Mucosa of rectum (tissue), 2 donors: ENCODE data around the gene TBC1D12.
"Not testable (repeated sequence)": the region's sequence is repeated elsewhere in the genome, so short reads cannot be mapped to it uniquely, and the experiment has no call there.

Experiments used
- H3K27ac ChIP-seq, 2 donors: one replicate each; pipeline ENCODE4 v1.7.0; 2013; ENCODE audit warnings: inconsistent platforms in 2 of 2, low read depth in 2 of 2, low read length in 2 of 2
- H3K27me3 ChIP-seq, 2 donors: one replicate each; pipeline ENCODE4 v1.7.0; 2013; ENCODE audit warnings: low read length in 2 of 2; ENCODE audit not compliant: control insufficient read depth in 2 of 2, insufficient read depth in 2 of 2
- H3K36me3 ChIP-seq, 2 donors: one replicate each; pipeline ENCODE4 v1.7.0; 2013; ENCODE audit warnings: low read length in 2 of 2; ENCODE audit not compliant: control insufficient read depth in 2 of 2, insufficient read depth in 2 of 2
- H3K4me1 ChIP-seq, 2 donors: one replicate each; pipeline ENCODE4 v1.7.0; 2013; ENCODE audit warnings: low read length in 2 of 2, mild to moderate bottlenecking in 1 of 2; ENCODE audit not compliant: control insufficient read depth in 2 of 2, insufficient read depth in 2 of 2
- H3K4me3 ChIP-seq, 2 donors: one replicate each; pipeline ENCODE4 v1.7.0; 2013; ENCODE audit warnings: low read length in 2 of 2
- H3K9ac ChIP-seq, 2 donors: one replicate each; pipeline ENCODE4 v1.7.0; 2013; ENCODE audit warnings: low read length in 2 of 2, low read depth in 1 of 2, mild to moderate bottlenecking in 1 of 2
- H3K9me3 ChIP-seq, 2 donors: one replicate each; pipeline ENCODE4 v1.7.0; 2013; ENCODE audit warnings: low read length in 2 of 2; ENCODE audit not compliant: control insufficient read depth in 2 of 2
- donor health status: healthy.
- donor health status: Normal muscosa, but diverticular disease.

Gene TBC1D12

GRCh38 chr10:94524146-94524545 is 121.8 kb downstream of the TBC1D12 start:
- Histone ChIP-seq H3K36me3 (peaks cover 12% of the 10 kb centered on the region in 2 donors), H3K9me3 (no peaks in the 10 kb centered on the region), H3K27ac (no peak overlapping the region)

GRCh38 chr10:94524711-94525110 is 122.4 kb downstream of the TBC1D12 start:
- Histone ChIP-seq H3K9me3 (no peaks in the 10 kb centered on the region), H3K9ac (no peak overlapping the region), H3K4me1 (no peaks in the 10 kb centered on the region), H3K36me3 (peaks cover 9% of the 10 kb centered on the region in 2 donors), H3K27me3 (no peaks in the 10 kb centered on the region), H3K27ac (no peak overlapping the region), H3K4me3 (no peak overlapping the region)

More at GRCh38 chr10:94524146-94524545, 121.8 kb downstream of the TBC1D12 start:
- Histone ChIP-seq H3K4me3 (no peak overlapping the region), H3K9ac (no peak overlapping the region), H3K4me1 (no peaks in the 10 kb centered on the region), H3K27me3 (no peaks in the 10 kb centered on the region)

- not testable (repeated sequence) for H3K9me3 ChIP-seq, H3K9ac ChIP-seq, H3K27me3 ChIP-seq, H3K4me3 ChIP-seq, H3K4me1 ChIP-seq, H3K27ac ChIP-seq
- H3K36me3 ChIP-seq, result peaks cover 11 to 22% of the 10 kb centered on the region in 2 donors
Measured at GRCh38 chr10:94531550-94531949, 129.2 kb downstream of the TBC1D12 start.

GRCh38 chr10:94533027-94533426 is 130.7 kb downstream of the TBC1D12 start:
- Histone ChIP-seq H3K27ac (no peak overlapping the region), H3K9ac (no peak overlapping the region), H3K36me3 (peaks cover 11 to 22% of the 10 kb centered on the region in 2 donors), H3K27me3 (no peaks in the 10 kb centered on the region), H3K9me3 (no peaks in the 10 kb centered on the region), H3K4me1 (no peaks in the 10 kb centered on the region), H3K4me3 (no peak overlapping the region)

- H3K9me3 ChIP-seq, H3K4me1 ChIP-seq, H3K36me3 ChIP-seq, H3K27ac ChIP-seq, H3K4me3 ChIP-seq, H3K9ac ChIP-seq, H3K27me3 ChIP-seq: not testable (repeated sequence)
Measured at GRCh38 chr10:94542282-94542681, 139.9 kb downstream of the TBC1D12 start.

GRCh38 chr10:94545391-94546048 is 143.2 kb downstream of the TBC1D12 start, which contains the start of gene HELLS:
Gene HELLS, plus strand, starts transcription at chr10:94545788. Its CDS starts 134 bp downstream, at chr10:94545922.
- no peaks in the 10 kb centered on the region for H3K36me3 ChIP-seq
- H3K4me1 ChIP-seq, result peaks cover 9 to 10% of the 10 kb centered on the region in 2 donors
- H3K27ac ChIP-seq, result peak within 1 kb of the TSS; percentile 50 to 74
- no peaks in the 10 kb centered on the region for H3K9me3 ChIP-seq
- peak within 1 kb of the TSS; percentile 52 to 77 for H3K9ac ChIP-seq
- H3K4me3 ChIP-seq, result peak within 1 kb of the TSS; percentile 75 to 84
- H3K27me3 ChIP-seq, result no peaks in the 10 kb centered on the region

GRCh38 chr10:94546049-94546900 is 143.9 kb downstream of the TBC1D12 start:
- H3K9ac ChIP-seq, result peak overlapping the region; percentile 52 to 73
- peak overlapping the region; percentile 75 to 84 for H3K4me3 ChIP-seq
- H3K9me3 ChIP-seq, result no peaks in the 10 kb centered on the region
- H3K36me3 ChIP-seq, result no peaks in the 10 kb centered on the region
- H3K4me1 ChIP-seq, result peaks cover 9 to 10% of the 10 kb centered on the region in 2 donors
- H3K27ac ChIP-seq, result no peak overlapping the region
- no peaks in the 10 kb centered on the region for H3K27me3 ChIP-seq

GRCh38 chr10:94546901-94547185 is 144.5 kb downstream of the TBC1D12 start:
- Histone ChIP-seq H3K36me3 (no peaks in the 10 kb centered on the region), H3K27ac (no peak overlapping the region), H3K9ac (no peak overlapping the region), H3K4me3 (peak overlapping the region in 1 of 2 donors; percentile 84), H3K9me3 (no peaks in the 10 kb centered on the region), H3K4me1 (peaks cover 9 to 10% of the 10 kb centered on the region in 2 donors), H3K27me3 (no peaks in the 10 kb centered on the region)

- Histone ChIP-seq H3K36me3 (no peaks in the 10 kb centered on the region), H3K4me3 (no peak overlapping the region), H3K27ac (no peak overlapping the region), H3K9ac (no peak overlapping the region), H3K9me3 (no peaks in the 10 kb centered on the region), H3K4me1 (peaks cover 7 to 10% of the 10 kb centered on the region in 2 donors), H3K27me3 (no peaks in the 10 kb centered on the region)
Measured at GRCh38 chr10:94549221-94549620, 146.9 kb downstream of the TBC1D12 start.

GRCh38 chr10:94567714-94568307 is 165.5 kb downstream of the TBC1D12 start:
- not testable (repeated sequence) for H3K27ac ChIP-seq, H3K4me1 ChIP-seq, H3K27me3 ChIP-seq, H3K9ac ChIP-seq, H3K36me3 ChIP-seq, H3K4me3 ChIP-seq, H3K9me3 ChIP-seq
